ENCODE data around the gene MYBBP1A. TPM values are rescaled to one million over a fixed set of nuclear protein-coding genes. Genes with fewer than 3 reads are reported as not detected.
A peak's percentile ranks its signal among the peaks of the same experiment; 100 is the strongest.

MYBBP1A gene
- total and polyA plus RNA-seq, 2 of the 8 experiments (the other 6 are each of a cell fraction or from before 2014, with no cell fraction given), result 46.8 to 151 TPM

DNA sequence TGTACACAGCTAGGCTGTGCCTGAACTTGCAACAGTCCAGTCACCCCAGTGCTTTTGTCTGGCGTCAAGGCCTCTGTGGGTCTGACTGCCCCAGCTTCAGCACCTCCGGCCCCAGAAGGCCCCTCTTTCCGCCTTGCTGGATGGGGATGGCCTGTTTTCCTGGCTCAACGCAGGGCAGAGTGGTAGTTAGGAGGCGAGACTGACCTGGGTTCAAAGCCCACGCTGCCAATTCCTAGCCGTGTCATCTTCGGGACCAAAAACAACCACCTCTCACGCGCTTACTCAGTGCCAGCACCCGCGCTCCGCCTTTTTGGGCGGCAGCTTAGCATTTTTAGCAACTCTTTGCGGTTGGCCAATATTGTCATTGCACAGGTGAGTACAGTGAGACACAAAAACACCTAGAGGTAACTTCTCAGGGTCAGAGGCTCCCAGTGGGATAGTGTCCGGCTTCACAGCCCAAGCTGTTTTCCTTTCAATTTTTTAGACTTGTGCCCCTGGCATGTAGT, 4.6 kb downstream of the MYBBP1A start:
- Histone ChIP-seq H2AFZ (ENCODE audit: low read length) (no peak overlapping the region), H4K20me1 (replicated peaks in 1 of 2; ENCODE audit: control insufficient read depth in 1 of 2, insufficient read depth in 2 of 2, low read length in 2 of 2) (peaks cover 9 to 16% of the 10 kb centered on the region in 2 experiments)
- TF ChIP-seq CEBPB (IDR thresholded peaks at IDR 0.05; ENCODE audit: low read depth, low read length) (no peak), SIX5 (IDR thresholded peaks at IDR 0.05; ENCODE audit: low read depth, low read length) (no peak), ZNF274 (IDR thresholded peaks at IDR 0.05; ENCODE audit: borderline replicate concordance, extremely low read depth, low read length) (no peak), RAD21 (IDR thresholded peaks at IDR 0.05 in 1 of 2, conservative IDR thresholded peaks at IDR 0.05 in 1 of 2; ENCODE audit: low read depth in 2 of 2, low read length in 2 of 2) (no peak), ATF3 (IDR thresholded peaks at IDR 0.05; ENCODE audit: insufficient read depth, low read depth, low read length) (no peak), SP2 (IDR thresholded peaks at IDR 0.05; ENCODE audit: low read length) (no peak), NRF1 (IDR thresholded peaks at IDR 0.05; ENCODE audit: low read depth, low read length) (no peak), EGR1 (IDR thresholded peaks at IDR 0.05; ENCODE audit: borderline replicate concordance, low read depth, low read length) (no peak), CBX5 (IDR thresholded peaks at IDR 0.05; ENCODE audit: low read depth, low read length) (no peak), HDAC6 (IDR thresholded peaks at IDR 0.05; ENCODE audit: low read depth, low read length) (no peak)
- TF ChIP-seq, protein P1, sequence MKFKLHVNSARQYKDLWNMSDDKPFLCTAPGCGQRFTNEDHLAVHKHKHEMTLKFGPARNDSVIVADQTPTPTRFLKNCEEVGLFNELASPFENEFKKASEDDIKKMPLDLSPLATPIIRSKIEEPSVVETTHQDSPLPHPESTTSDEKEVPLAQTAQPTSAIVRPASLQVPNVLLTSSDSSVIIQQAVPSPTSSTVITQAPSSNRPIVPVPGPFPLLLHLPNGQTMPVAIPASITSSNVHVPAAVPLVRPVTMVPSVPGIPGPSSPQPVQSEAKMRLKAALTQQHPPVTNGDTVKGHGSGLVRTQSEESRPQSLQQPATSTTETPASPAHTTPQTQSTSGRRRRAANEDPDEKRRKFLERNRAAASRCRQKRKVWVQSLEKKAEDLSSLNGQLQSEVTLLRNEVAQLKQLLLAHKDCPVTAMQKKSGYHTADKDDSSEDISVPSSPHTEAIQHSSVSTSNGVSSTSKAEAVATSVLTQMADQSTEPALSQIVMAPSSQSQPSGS (IDR thresholded peaks at IDR 0.05; ENCODE audit: low read length), result no peak

More for the DNA sequence above, 4.6 kb downstream of the MYBBP1A start:
- Histone ChIP-seq H3K23ac (ENCODE audit: insufficient read length) (no peak overlapping the region), H2BK5ac (ENCODE audit: low read depth, low read length) (no peak overlapping the region), H2BK12ac (ENCODE audit: low read depth, low read length) (no peak overlapping the region), H2AK5ac (ENCODE audit: low read depth, low read length) (no peak overlapping the region), H3K9me3 (ENCODE audit: insufficient read depth in 2 of 2, low read depth in 1 of 2, low read length in 1 of 2) (no peaks in the 10 kb centered on the region), H4K8ac (ENCODE audit: extremely low read depth, insufficient read depth, low read length) (peak overlapping the region; percentile 28; the same call in 1 of the 2 replicates), H2BK15ac (ENCODE audit: low read length) (no peak overlapping the region), H3K79me2 (ENCODE audit: control insufficient read depth in 1 of 2, insufficient read depth in 2 of 2, low read length in 2 of 2) (peaks cover 0 to 21% of the 10 kb centered on the region in 2 experiments; a peak in 3 of 4 replicates), H3K27ac (ENCODE audit: low read depth, low read length) (no peak overlapping the region), H4K5ac (ENCODE audit: insufficient read length, low read depth, low read length) (no peak overlapping the region), H3K14ac (ENCODE audit: insufficient read length) (no peak overlapping the region), H2BK120ac (replicated peaks; ENCODE audit: low read depth, low read length) (no peak overlapping the region), H3K4me1 (replicated peaks in 1 of 4; ENCODE audit: control insufficient read depth in 3 of 4, insufficient read depth in 4 of 4, low read length in 3 of 4) (peaks cover 0 to 10% (median 5%) of the 10 kb centered on the region in 4 experiments; a peak in 4 of 7 replicates), H3K23me2 (ENCODE audit: low read depth, low read length) (peaks cover 13% of the 10 kb centered on the region; the same call in 1 of the 2 replicates), H2BK20ac (ENCODE audit: low read length) (no peak overlapping the region), H3K18ac (ENCODE audit: extremely low read depth, low read length) (no peak overlapping the region), H3K4me2 (ENCODE audit: insufficient read depth in 1 of 2, low read depth in 2 of 2, low read length in 2 of 2) (no peak overlapping the region), H4K91ac (replicated peaks; ENCODE audit: insufficient read length, low read length) (no peak overlapping the region), H3K27me3 (replicated peaks in 1 of 4; ENCODE audit: control insufficient read depth in 3 of 4, extremely low read depth in 1 of 4, insufficient read depth in 3 of 4, low read length in 3 of 4) (no peaks in the 10 kb centered on the region), H3K79me1 (ENCODE audit: low read depth, low read length) (peaks cover 13% of the 10 kb centered on the region), H3K56ac (replicated peaks; ENCODE audit: insufficient read length, low read depth, low read length) (no peak overlapping the region), H3K4me3 (ENCODE audit: extremely low read depth in 1 of 4, insufficient read depth in 2 of 4, low read depth in 3 of 4, low read length in 4 of 4) (no peak overlapping the region), H3K9ac (replicated peaks in 1 of 4; ENCODE audit: extremely low read depth in 1 of 4, low read depth in 3 of 4, low read length in 3 of 4) (no peak overlapping the region), H3K36me3 (ENCODE audit: control insufficient read depth in 2 of 4, insufficient read depth in 4 of 4, low read length in 3 of 4) (peaks cover 50 to 76% (median 62%) of the 10 kb centered on the region in 4 experiments), H3K4ac (replicated peaks; ENCODE audit: insufficient read length, low read depth, low read length) (no peak overlapping the region)
- ChIA-PET POLR2A (ENCODE audit: partially characterized antibody) (interaction anchor here (1.0 to 32.8 kb wide), 2 partner anchors 10 to 21 kb away, joined by 3 to 546 read pairs; partner anchors contain the start of gene GGT6), CTCF (ENCODE audit: partially characterized antibody) (interaction anchor here (0.6 to 3.2 kb wide), 10 partner anchors 9 to 305 kb away, joined by 3 to 15 read pairs (median 3); no protein-coding TSS in a partner anchor)
- 95% methylated on average over 16 of the region's 16 CpGs; no CpG with 5 or more reads in 1 of the 2 experiments for WGBS, 2 experiments (ENCODE audit: extremely low coverage in 1 of 2, insufficient coverage in 1 of 2, insufficient read length in 1 of 2, insufficient replicate concordance in 2 of 2, low coverage in 1 of 2, low lambda C conversion rate in 2 of 2, missing lambda C conversion rate in 1 of 2)
- DNase-seq (ENCODE audit: low read depth in 1 of 2, low spot score in 2 of 2) (no peak), FAIRE-seq (no peak)
